ENCODE results near the gene LMX1B.

The LMX1B gene

GRCh38 chr9:126614455-126615244, 922 bp downstream of the LMX1B start:
- TF ChIP-seq TOX (CRISPR knock-in tag; IDR thresholded peaks at IDR 0.05; ENCODE audit: borderline replicate concordance), result no peak
- no peak for TF ChIP-seq ZNF8 (CRISPR knock-in tag; IDR thresholded peaks at IDR 0.05)
- TF ChIP-seq PPARA (CRISPR knock-in tag; IDR thresholded peaks at IDR 0.05; ENCODE audit: borderline replicate concordance), result no peak
- no peak for TF ChIP-seq ZNF565 (CRISPR knock-in tag; conservative IDR thresholded peaks at IDR 0.05; ENCODE audit: low read depth)
- no peak for TF ChIP-seq TSHZ2 (CRISPR knock-in tag; IDR thresholded peaks at IDR 0.05)
- TF ChIP-seq RARB (CRISPR knock-in tag; IDR thresholded peaks at IDR 0.05), result no peak
- TF ChIP-seq GLIS3 (CRISPR knock-in tag; IDR thresholded peaks at IDR 0.05), result no peak
- TF ChIP-seq ESRRG (CRISPR knock-in tag; IDR thresholded peaks at IDR 0.05), result no peak
- no peak for TF ChIP-seq TCF4 (CRISPR knock-in tag; IDR thresholded peaks at IDR 0.05; ENCODE audit: borderline replicate concordance)
- no peak for TF ChIP-seq ISL1 (CRISPR knock-in tag; IDR thresholded peaks at IDR 0.05)
- TF ChIP-seq ZFP3 (CRISPR knock-in tag; IDR thresholded peaks at IDR 0.05), result no peak
- TF ChIP-seq ZC3H10 (CRISPR knock-in tag; IDR thresholded peaks at IDR 0.05), result no peak
- TF ChIP-seq ZFP30 (CRISPR knock-in tag; IDR thresholded peaks at IDR 0.05), result no peak
- TF ChIP-seq OSR1 (CRISPR knock-in tag; IDR thresholded peaks at IDR 0.05), result no peak
- TF ChIP-seq, protein P1, sequence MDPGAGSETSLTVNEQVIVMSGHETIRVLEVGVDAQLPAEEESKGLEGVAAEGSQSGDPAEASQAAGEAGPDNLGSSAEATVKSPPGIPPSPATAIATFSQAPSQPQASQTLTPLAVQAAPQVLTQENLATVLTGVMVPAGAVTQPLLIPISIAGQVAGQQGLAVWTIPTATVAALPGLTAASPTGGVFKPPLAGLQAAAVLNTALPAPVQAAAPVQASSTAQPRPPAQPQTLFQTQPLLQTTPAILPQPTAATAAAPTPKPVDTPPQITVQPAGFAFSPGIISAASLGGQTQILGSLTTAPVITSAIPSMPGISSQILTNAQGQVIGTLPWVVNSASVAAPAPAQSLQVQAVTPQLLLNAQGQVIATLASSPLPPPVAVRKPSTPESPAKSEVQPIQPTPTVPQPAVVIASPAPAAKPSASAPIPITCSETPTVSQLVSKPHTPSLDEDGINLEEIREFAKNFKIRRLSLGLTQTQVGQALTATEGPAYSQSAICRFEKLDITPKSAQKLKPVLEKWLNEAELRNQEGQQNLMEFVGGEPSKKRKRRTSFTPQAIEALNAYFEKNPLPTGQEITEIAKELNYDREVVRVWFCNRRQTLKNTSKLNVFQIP (CRISPR knock-in tag; IDR thresholded peaks at IDR 0.05; ENCODE audit: borderline replicate concordance, low read depth), result no peak
- TF ChIP-seq PATZ1 (CRISPR knock-in tag; IDR thresholded peaks at IDR 0.05; ENCODE audit: borderline replicate concordance), result no peak
- ATAC-seq, result no peak

- TF ChIP-seq OSR1 (CRISPR knock-in tag; IDR thresholded peaks at IDR 0.05), result no peak
- no peak for TF ChIP-seq ZNF565 (CRISPR knock-in tag; conservative IDR thresholded peaks at IDR 0.05; ENCODE audit: low read depth)
- TF ChIP-seq TCF4 (CRISPR knock-in tag; IDR thresholded peaks at IDR 0.05; ENCODE audit: borderline replicate concordance), result no peak
- TF ChIP-seq TSHZ2 (CRISPR knock-in tag; IDR thresholded peaks at IDR 0.05), result no peak
These were observed 1.6 kb downstream of the LMX1B start for GRCh38 chr9:126615245-126615790.

GRCh38 chr9:126615791-126616447, 2.2 kb downstream of the LMX1B start:
- ATAC-seq, result no peak
- TF ChIP-seq TCF4 (CRISPR knock-in tag; IDR thresholded peaks at IDR 0.05; ENCODE audit: borderline replicate concordance) (no peak), ISL1 (CRISPR knock-in tag; IDR thresholded peaks at IDR 0.05) (no peak), RARB (CRISPR knock-in tag; IDR thresholded peaks at IDR 0.05) (no peak), OSR1 (CRISPR knock-in tag; IDR thresholded peaks at IDR 0.05) (no peak), CREB5 (CRISPR knock-in tag; IDR thresholded peaks at IDR 0.05; ENCODE audit: low read depth) (no peak), ZC3H10 (CRISPR knock-in tag; IDR thresholded peaks at IDR 0.05) (no peak), TSHZ2 (CRISPR knock-in tag; IDR thresholded peaks at IDR 0.05) (no peak), ZFP3 (CRISPR knock-in tag; IDR thresholded peaks at IDR 0.05) (no peak), ARNTL (CRISPR knock-in tag; IDR thresholded peaks at IDR 0.05; ENCODE audit: borderline replicate concordance, low read depth) (no peak)
- TF ChIP-seq, protein P2, sequence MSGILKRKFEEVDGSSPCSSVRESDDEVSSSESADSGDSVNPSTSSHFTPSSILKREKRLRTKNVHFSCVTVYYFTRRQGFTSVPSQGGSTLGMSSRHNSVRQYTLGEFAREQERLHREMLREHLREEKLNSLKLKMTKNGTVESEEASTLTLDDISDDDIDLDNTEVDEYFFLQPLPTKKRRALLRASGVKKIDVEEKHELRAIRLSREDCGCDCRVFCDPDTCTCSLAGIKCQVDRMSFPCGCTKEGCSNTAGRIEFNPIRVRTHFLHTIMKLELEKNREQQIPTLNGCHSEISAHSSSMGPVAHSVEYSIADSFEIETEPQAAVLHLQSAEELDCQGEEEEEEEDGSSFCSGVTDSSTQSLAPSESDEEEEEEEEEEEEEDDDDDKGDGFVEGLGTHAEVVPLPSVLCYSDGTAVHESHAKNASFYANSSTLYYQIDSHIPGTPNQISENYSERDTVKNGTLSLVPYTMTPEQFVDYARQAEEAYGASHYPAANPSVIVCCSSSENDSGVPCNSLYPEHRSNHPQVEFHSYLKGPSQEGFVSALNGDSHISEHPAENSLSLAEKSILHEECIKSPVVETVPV (CRISPR knock-in tag; IDR thresholded peaks at IDR 0.05), result no peak

More at GRCh38 chr9:126615245-126615790, 1.6 kb downstream of the LMX1B start:
- no peak for ATAC-seq

Measured in SK-N-SH treated with all-trans-retinoic acid at 6 μM for 48 hours (cell line).